Fibroblast of skin of right quadriceps (primary cell): ENCODE results near the gene JPH2.
"Not testable (repeated sequence)": the region's sequence is repeated elsewhere in the genome, so short reads cannot be mapped to it uniquely, and the experiment has no call there.

ENCODE experiments used
- DNase-seq: peaks from one replicate; pipeline ENCODE4 v3.0.0-alpha.2; 2013

JPH2 gene

DNA sequence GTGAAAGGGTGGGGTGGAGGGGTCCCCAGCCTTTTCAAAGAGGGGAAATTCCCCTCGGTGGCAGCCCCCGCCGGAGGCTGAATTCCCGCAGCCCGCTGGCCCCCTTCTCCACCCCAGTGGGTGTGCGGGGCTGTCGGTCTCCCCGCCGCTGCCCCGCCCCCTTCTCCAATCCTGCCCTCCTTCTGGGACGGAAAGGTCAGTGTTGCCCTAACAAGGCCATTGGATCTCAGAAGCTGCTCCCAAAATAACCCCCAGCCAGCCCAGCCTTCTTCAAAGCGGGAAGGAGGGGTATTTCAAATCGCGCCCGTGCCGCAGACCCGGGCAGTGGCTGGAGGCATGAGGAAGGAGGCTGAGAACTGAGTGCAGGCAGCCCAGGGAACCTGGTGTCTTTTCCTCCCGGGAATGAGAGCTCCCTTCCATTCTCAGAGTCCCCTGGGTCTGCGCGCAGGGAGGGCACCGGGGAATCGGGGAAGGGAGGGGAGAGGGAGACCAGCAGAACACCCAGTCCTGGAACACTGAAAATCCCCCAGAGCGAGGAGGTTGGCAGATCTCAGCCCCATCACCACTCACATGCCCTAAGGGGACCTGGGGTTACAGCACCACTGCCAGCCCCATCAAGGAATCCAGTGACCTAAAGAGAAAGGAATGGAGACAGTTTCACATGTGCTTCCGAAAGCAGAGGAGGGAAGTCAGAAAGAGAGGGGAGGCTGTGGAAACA, at the start of gene JPH2:
TSS of gene JPH2 (minus strand) at position 135 of the 718 bp plus-strand sequence. CDS start 483 bp downstream, outside the sequence.
- DNase-seq, result peak; percentile 85

DNA sequence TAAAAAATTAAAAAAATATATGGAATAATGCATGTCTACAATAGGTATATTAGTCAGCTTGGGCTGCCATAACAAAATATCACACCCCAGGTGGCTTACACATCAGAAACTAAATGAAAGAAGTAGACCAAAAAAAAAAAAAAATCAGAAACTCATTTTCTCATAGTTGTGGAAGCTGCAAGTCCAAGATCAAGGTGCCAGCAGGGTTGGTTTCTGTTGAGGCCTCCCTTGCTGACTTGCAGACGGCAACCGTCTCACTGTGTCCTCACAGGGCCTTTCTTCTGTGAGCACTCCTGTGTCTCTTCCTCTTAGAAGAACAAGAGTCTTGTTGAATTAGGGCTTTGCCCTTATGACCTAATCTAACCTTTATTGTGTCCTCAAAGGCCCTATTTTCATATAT, 48.7 kb upstream of the JPH2 start:
- DNase-seq, result no peak

DNA sequence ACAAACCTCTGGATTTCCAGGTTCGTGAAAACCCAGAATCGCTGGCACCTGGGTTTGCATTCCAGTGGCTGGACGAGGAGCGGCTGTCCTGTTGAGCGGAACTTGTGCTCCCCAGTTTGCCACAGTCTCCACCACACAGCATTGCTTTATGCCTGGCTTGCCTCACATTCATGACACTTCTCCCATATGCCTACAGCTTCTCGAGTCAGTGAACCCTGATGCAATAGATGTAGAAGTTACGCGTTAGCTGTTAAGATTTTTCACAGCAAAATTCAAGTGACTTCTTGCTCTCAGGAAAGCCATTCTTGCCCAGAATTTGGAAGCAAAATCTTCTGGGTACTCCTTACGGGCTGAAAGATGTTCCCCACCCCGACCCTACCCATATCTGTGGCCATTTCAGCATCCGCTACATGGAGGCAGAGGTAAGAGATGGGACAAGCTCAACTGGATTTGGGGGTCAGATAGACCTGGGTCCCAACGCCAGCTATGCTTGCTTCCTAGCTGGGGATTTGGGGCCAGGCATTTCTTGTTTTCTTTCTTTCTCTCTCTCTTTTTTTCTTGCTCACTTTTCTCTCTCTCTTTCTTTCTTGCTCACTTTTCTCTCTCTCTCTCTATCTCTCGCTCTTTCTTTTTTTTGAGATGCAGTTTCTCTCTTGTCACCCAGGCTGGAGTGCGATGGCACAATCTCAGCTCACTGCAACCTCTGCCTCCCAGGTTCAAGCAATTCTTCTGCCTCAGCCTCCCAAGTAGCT, 47.8 kb upstream of the JPH2 start:
- DNase-seq, result no peak

DNA sequence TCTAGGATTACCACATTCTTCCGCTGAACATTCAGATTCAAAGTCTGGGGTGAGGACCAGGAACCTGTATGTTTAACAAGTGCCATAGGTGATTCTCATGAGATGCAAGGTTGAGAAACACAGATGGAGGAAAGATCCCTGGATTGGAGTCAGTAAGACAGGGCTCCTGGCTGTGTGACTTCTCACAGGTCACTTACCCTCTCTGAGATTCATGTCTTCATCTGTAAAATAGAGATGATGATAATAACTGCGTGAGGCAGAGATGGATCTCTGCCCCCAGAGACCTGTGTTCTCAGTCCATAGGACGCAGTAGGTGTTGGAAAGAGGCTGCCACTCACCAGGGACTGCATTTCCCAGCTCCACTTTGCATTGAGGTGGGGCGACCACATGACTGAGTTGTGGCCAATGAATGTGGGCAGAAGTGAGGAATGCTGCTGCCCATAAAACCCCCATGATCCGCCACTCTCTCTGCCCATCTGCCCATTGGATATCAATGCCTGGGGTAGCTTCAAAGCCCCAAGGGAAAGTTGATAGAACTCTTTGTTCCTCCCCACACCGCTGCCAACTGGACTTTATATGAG, 46.5 kb upstream of the JPH2 start:
- no peak for DNase-seq

DNA sequence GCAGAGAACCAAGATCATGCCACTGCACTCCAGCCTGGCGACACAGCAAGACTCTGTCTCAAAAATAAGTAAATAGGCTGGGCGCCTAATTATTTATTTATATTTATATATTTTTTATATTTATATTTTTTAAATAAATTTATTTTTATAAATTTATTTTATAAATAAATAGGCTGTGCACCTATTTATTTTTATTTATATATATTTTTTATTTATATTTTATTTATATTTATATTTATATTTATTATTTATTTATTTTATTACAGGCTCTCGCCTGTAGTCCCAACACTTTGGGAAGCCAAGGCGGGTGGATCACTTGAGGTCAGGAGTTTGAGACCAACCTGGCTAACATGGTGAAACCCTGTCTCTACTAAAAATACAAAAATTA, 45.5 kb upstream of the JPH2 start:
- not testable (repeated sequence) for DNase-seq

DNA sequence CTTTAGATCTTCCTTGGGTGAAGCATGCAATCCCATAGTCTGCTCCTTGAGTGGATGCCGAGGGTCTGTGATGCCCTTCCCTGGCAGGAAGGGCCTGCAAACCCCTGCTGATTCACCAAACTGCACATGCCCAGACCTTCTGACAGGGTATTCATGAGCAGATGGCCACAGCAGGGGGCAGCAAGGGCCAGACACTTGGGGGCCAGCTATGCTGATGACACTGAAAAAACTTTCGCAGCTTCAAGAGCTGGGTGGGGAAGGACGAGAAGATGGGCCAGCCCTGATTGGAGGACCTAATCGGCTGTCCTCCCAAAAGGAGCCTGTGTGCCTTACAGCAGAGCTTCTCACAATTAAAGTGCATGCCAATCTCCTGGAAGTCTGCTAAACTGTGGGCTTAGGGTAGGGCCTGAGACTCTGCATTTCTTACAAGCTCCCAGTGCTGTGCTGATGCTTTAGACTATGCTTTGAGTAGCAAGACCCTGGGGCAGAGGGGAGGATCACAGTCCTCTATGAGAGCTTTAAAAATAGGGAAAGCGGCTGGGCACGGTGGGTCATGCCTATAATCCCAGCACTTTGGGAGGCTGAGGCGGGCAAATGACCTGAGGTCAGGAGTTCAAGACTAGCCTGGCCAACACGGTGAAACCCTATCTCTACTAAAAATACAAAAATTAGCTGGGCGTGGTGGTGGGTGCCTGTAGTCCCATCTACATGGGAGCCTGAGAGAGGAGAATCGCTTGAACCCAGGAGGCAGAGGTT, 44.9 kb upstream of the JPH2 start:
- no peak for DNase-seq

DNA sequence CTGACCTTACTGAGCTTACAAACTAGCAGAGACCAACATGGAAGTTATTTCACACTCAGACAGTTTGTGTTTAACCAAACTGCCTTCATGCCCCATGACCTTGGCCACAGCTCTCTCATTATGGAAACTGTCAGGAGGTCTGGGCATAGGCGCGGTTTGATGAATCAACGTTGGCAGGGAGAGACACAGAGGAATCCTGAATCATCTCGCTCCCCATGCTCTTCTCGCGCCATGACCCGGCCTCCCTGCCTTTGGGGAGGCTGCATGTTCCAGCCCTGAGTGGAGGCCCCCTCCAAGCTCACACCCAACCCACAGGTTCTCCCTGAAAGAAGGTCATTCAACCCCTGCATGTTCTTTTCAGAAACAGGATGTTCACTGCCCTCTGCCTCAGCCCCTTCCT, 44.2 kb upstream of the JPH2 start:
- DNase-seq, result no peak

DNA sequence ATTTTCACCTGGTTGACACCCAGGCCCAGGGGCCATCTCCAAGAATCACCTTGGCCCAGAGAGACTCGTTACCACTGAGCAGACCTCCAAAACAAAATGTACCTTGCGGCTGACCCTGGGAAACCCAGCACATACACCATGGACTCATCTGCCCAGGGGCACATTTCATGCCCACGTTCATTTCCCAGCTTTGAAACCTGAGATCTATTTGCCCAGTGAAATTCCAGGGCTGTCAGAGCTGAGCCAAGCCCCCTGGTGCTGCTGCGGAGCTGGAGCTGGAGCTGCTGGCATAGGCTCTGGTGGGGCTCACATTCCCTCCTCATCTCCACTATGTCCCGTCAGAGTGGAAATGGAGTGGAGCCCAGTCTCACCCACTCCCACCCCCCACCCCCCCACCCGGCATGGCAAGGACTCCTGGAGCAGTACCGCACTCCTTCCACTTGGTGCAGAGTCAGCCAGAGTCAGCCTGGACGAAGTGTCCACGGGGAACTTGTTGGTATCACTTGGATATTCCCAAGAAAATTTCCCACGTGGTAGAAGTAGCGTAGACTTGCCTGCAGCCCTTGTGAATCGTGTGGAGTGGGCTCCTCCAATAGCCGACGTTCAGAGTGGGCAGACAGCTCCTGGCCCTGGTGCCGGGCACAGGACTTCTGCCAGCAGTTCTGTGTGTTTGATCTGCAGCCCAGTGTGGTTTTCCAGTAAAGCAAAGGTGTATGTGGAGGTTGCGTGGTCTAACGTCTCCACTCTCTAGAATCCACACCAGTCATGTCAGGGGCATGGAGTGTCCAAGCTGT, 41.7 kb upstream of the JPH2 start:
- DNase-seq, result no peak

DNA sequence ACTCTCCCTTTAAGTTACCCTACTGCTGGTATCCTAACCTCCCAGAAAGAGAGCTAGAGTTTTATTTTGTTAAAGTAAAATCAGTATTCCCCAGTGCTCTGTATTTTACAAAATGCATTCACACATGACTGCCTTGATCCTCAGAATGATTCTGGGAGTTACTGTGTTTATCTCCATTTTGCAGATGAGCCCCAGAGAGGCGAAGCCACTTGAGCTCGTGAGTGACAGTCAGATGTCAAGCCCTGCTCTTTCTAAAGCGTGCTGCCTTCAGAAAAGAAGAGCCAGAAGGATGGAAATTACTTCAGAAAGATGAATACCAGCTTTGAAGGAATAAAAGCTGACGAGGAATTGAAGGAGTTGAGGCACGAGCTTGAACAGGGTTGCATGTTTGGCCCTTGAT, 37.6 kb upstream of the JPH2 start:
- no peak for DNase-seq

DNA sequence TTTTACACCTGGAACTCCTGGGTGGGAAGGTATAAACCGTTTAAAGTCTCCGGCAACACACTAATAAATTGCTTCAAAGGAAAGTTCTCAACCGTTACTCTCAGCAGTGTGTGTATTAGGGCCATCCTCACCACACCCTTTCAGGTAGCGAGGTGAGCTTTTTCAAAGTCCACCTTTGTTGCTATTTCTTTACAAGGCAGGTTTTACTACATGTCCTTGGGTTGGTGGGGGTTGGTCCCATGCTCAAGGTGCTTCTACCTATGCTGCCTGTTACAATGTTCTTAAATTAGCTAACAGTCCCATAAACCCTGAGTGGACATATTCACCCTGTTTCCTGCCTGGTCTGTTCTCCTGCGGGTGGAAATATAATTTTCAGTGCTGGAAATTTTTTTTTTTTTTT, 36.7 kb upstream of the JPH2 start:
- DNase-seq, result no peak

DNA sequence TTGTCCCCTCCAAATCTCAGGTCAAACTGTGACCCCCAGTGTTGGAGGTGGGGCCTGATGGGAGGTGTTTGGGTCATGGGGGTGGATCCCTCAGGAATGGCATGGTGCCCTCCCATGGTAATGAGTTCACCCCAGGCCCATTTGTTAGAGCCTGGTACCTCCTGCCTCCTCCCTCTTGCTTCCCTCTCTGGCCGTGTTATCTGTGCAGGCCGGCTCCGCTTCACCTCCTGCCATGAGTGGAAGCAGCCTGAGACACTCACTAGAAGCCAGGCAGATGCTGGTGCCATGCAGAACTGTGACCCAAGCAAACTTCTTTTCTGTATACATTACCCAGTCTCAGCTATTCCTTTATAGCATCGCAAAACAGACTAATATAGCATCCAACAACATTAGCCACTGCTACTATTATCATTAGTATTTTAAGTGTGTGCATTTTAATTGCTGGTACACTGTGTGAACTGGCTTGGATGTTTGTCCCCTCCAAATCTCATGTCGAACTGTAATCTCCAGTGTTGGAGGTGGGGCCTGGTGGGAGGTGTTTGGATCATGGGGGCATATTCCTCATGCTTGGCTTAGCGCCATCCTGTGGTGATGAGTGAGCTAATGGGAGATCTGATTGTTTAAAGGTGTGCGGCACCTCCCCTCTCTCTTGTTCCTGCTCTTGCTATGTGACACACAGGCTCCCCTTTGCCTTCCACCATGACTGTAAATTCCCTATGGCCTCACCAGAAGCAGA, 35.8 kb upstream of the JPH2 start:
- DNase-seq, result no peak

DNA sequence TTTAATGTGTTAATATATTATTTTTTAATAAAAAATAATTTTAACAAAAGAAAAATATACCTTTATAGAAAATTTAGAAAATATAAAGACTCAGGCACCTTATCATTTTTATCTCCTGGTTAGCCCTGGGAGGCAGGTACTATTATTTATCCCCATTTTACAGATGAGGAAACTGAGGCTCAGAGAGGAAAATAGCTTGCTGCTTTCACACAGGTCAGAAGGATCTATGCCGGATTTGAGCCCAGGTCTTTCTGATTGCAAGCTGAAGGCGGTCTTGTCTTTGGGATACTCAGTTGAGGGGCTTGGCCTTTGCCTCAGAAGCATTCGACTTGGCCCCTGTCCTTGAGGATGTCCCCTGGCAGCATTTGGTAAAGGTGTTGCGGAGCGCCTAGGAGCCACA, 35.0 kb upstream of the JPH2 start:
- DNase-seq, result no peak

DNA sequence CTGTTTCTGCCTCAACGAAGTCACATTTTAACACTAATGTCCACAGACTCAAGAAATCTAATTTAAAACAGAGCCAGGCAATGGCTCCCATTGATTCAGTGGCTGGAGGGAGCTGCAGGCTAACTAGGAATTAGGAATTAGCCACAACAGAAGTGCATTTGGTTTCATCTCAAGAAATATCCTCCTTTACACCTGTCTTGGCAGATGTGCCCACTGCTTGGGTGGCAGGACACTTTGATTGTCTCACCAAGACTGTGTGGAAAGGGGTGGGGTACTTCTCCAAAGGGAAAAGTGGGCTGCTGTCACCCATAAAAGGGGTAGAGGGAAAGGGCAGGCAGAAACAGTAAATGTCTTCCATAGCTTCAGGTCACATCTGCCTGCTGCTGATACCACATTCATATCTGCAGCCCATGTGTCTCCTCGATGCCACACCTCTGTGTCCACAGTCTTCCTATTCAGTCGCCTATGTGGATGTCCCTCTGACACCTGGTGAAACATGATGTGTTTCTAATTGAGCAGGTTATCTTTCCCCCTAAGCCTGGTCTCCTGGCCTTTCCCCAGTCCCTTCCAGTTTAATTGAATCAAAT, 34.5 kb upstream of the JPH2 start:
- no peak for DNase-seq

DNA sequence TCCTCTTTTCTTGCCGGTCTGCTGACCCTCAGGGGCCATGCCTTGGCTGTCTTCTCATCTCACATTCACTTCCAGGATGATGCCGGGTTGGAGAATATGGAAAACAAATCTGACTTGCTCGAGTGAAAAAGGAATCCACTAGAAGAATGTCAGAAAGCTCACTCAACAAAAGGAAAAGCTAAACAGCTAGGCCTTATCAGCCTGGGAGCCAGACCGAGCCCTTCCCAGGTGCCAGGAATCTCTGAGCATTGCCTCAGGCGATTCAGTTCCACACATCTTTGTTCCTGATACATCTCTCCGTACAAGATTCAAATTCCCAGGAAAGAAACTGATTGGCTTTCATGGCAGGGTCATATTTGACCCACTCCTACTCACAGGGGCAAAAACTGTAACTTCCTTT, 32.8 kb upstream of the JPH2 start:
- DNase-seq, result no peak

DNA sequence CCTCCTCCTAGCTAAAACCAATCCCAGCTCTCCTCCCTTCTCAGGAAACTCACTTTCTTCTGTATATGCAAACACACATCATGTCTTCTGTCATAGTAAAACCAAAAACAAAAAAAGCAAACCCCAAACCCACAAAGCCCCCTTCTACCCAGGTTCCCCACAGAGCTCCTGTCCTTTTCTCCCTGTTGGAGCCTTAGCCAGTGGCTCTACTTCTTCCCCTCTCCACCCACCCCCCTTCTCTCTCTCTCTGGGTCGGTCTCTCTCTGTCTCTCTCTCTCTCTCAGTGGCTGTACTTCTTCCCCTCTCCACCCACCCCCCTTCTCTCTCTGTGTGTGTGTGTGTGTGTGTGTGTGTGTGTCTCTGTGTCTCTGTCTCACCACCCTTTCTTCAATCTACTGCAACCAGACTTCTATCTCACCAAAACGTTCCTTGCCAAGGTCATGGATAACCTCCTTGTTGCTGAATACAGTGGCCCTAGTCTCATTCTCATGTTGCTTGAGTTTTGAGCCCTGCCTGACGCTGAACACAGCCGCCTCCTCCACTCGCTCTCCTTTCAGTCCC, 32.3 kb upstream of the JPH2 start:
- DNase-seq, result no peak

DNA sequence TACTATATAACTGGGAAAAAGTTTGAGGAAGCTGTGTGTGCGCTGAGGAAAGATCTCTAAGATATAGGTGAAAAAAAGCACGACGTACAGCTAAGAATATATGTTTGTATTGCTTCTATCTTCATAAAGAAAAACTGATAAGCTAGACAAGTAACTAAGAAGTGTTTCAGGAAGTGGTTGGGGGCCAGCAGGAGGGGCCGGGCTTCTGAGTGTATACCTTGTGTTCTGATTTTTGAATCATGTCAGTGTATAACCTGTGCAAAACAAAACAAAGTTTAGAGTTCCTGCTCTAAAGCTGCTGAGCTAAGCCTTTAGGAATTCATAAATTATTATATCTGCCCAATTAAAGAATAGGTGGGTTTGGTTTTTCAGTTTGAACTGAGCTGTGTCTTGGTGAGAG, 31.5 kb upstream of the JPH2 start:
- DNase-seq, result no peak

DNA sequence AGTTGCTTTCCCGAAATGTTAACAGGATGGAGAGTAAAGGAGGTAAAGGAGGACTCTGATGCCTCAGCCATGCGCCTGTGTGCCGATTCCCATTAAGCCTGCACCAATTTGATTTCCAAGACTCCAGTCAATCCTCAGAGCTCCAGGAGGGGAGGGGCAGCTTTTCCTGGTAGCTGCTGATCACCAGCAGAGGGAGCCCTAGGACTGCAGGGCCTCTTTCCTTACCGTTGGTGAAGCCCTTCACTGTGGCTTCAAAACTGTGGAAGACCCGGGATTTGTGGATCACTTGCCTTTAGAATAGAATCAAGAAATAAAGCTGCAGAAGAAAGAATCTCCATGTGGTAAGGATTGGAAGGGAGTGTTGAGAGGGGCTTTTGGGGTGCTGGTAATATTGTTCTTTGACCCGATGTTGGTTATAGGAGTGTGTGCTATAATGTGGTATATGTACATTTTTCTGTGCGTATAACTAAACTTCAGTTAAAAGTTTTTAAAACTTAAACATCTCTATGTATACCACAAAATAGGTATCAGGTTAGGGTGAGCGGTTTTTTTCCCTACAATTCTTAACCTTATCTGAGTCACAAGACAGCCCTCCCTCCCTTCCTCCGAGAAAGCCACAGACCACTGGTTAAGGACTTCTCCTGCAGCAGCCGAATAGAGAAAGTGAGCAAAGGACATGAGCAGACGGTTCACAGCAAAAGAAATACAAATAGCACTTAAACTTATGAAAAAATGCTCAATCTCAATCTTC, 30.5 kb upstream of the JPH2 start:
- DNase-seq, result peak; percentile 58

DNA sequence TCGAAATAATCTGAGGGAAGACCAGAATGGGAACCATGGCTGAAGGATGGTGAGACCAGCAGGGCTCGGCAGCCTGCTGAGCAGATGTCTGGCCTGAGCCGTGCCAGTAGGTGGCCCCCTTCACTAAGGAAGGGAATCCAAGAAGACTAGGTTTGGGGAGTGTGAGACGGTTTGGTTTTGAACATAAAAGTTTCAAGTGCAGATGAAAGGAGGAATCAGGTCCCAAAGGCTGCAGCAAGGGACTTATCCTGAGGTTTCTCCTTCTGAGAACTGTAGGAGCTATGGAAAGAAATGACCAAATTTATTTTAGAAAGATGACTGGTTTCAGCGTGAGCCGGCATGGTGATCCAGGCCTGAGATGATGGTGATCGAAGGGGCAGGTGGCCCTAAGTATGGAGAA, 28.1 kb upstream of the JPH2 start:
- peak; percentile 58 for DNase-seq

DNA sequence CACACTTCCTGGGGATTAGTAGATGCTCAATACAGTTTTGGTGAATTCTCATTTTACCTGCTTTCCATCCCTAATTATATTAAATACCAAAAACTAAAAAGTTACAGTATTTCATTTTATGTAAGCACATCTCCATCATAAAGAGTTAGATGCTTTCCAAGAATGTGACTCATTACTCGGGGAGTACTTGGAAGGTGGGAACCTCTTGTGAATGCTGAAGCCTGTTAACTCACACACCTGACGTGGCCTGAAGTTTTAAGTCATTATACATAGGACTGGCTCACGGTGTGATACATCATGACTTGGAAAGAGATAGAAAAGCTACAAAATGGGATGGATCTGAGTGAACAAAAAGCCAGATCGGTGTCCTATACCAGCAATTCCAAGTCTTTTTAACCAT, 25.8 kb upstream of the JPH2 start:
- no peak for DNase-seq
